Keratinocyte (primary cell): ENCODE data around the gene STARD8. TPM values are rescaled to one million over a fixed set of nuclear protein-coding genes. Genes with fewer than 3 reads are reported as not detected.

Experiments used
- DNase-seq: peaks from one replicate; pipeline ENCODE4 v3.0.0-alpha.2; 2011; ENCODE audit warnings: low read depth, missing footprints, low spot score
- FAIRE-seq: peaks from 2 replicates; lab custom pipeline; 2011; peaks lifted over from hg19 to GRCh38; lab: Jason Lieb, UNC
- H2AFZ ChIP-seq: 2 replicates; pipeline ENCODE4 v1.6.0; 2012; ENCODE audit warnings: low read length, control low read depth, inconsistent platforms; ENCODE audit not compliant: control insufficient read depth
- H3K27ac ChIP-seq: 2 replicates; pipeline ENCODE4 v1.5.1; 2011; ENCODE audit warnings: low read length; ENCODE audit not compliant: control insufficient read depth, insufficient read depth
- H3K27me3 ChIP-seq: 3 replicates; pipeline ENCODE4 v1.6.0; 2011; ENCODE audit warnings: low read length; ENCODE audit not compliant: control insufficient read depth, insufficient read depth; ENCODE audit errors: extremely low read depth
- H3K36me3 ChIP-seq, 2 experiments: 2 replicates in 1 of 2; 3 replicates in 1 of 2; pipeline ENCODE4 v1.5.1; 2011; ENCODE audit warnings: low read length in 2 of 2, mild to moderate bottlenecking in 1 of 2; ENCODE audit not compliant: control insufficient read depth in 2 of 2, insufficient read depth in 2 of 2; ENCODE audit errors: extremely low read depth in 1 of 2
- H3K4me1 ChIP-seq: 3 replicates; pipeline ENCODE4 v1.5.1; 2011; ENCODE audit warnings: low read length; ENCODE audit not compliant: control insufficient read depth, insufficient read depth; ENCODE audit errors: extremely low read depth
- H3K4me2 ChIP-seq: 3 replicates; pipeline ENCODE4 v1.6.0; 2011; ENCODE audit warnings: low read depth, low read length; ENCODE audit not compliant: control insufficient read depth, insufficient read depth; ENCODE audit errors: extremely low read depth
- H3K4me3 ChIP-seq, 3 experiments: fragments of 200-600 bp in 1 of 3; sonication (generic) in 1 of 3; 2 replicates in 2 of 3; 3 replicates in 1 of 3; pipeline ENCODE4 v1.5.1; 2011 to 2016; ENCODE audit warnings: low read length in 3 of 3, mild to moderate bottlenecking in 3 of 3, control low read depth in 2 of 3, inconsistent platforms in 1 of 3, low read depth in 1 of 3, mixed read lengths in 1 of 3, mixed run types in 1 of 3, moderate library complexity in 1 of 3; ENCODE audit not compliant: control insufficient read depth in 2 of 3, insufficient read depth in 2 of 3; ENCODE audit errors: extremely low read depth in 1 of 3
- H3K79me2 ChIP-seq: 2 replicates; pipeline ENCODE4 v1.6.0; 2012; ENCODE audit warnings: low read length; ENCODE audit not compliant: control insufficient read depth, insufficient read depth
- H3K9ac ChIP-seq: 3 replicates; pipeline ENCODE4 v1.6.0; 2011; ENCODE audit warnings: low read length; ENCODE audit not compliant: control insufficient read depth, insufficient read depth; ENCODE audit errors: extremely low read depth
- H3K9me1 ChIP-seq: 3 replicates; pipeline ENCODE4 v1.6.0; 2011; ENCODE audit warnings: low read length; ENCODE audit not compliant: control insufficient read depth, insufficient read depth; ENCODE audit errors: extremely low read depth
- H3K9me3 ChIP-seq: 2 replicates; pipeline ENCODE4 v1.5.1; 2012; ENCODE audit warnings: low read depth, low read length; ENCODE audit not compliant: control insufficient read depth
- H4K20me1 ChIP-seq: 3 replicates; pipeline ENCODE4 v1.6.0; 2011; ENCODE audit warnings: low read length; ENCODE audit not compliant: control insufficient read depth, insufficient read depth; ENCODE audit errors: extremely low read depth
- EZH2 ChIP-seq: IDR thresholded peaks from one replicate; pipeline ENCODE4 v1.6.1; 2012; ENCODE audit warnings: inconsistent platforms, mild to moderate bottlenecking, low read length, moderate library complexity
- dilution Hi-C: fragments of 300-500 bp; cut with MboI; formaldehyde crosslinking; loops from one replicate; pipeline ENCODE4 v1.7.0; 2020; ENCODE audit warnings: low sequenced_read_pairs; ENCODE audit not compliant: extremely low pct_ligation_motif_present
- polyA plus RNA-seq, 5 experiments: library from polyadenylated mRNA; depleted of rRNA in 3 of 5; stranded (reverse) in 3 of 5; stranded (forward) in 1 of 5; unstranded in 1 of 5; fragments of >200 nt; gene quantifications; 1 replicate in 1 of 5; 2 replicates in 3 of 5; 3 replicates in 1 of 5; pipeline versions ENCODE4 v1.2.1 to v1.2.3, GENCODE V29; 2011 to 2012; ENCODE audit warnings: missing spikeins in 2 of 5, low read depth in 1 of 5, low replicate concordance in 1 of 5
- TF ChIP-seq, protein P1 (sequence below), 3 experiments: IDR thresholded peaks in 1 of 3; conservative IDR thresholded peaks in 1 of 3; optimal IDR thresholded peaks in 1 of 3; 2 replicates in 2 of 3; 3 replicates in 1 of 3; pipeline versions ENCODE3 to v1.5.1; 2011; ENCODE audit warnings: low read length in 3 of 3, mild to moderate bottlenecking in 3 of 3, moderate library complexity in 2 of 3, control low read depth in 1 of 3, inconsistent platforms in 1 of 3; ENCODE audit not compliant: insufficient read depth in 2 of 3; ENCODE audit errors: extremely low read depth in 1 of 3

The STARD8 gene
- polyA plus RNA-seq, 1 donor (not counting 4 experiments of a cell fraction or from before 2014, with no cell fraction given) = 0.07 TPM

DNA sequence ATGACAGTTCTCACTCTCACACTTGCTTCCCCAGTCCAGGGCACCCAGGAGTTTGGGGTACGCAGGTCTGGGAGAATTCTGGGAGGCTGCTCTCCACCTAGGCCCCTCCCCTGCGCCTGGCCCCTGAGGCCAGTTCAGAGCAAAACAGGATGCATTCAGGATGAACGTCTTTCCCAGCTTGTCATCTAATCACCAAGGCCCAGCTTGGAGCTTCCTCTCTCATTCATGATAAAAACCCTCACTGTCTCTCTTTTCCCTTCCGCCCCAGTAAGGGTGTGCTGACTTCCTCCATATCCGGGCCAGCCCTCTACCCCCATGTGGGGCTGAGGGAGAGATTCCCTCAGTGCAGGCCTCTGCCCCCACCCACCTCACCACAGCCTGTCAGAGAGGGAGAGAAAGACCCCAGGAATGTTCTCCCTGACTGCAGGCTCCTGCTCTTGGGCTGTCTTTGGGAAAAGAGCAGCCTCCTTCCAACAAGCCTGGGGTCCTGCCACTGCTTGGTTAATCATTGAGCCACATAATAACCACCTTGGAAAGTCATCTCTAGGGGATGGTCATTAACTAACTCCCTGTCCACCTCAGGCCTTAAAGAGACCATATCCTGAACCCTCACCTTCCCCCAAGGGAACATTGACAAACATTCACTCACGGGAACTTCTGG is 50.1 kb downstream of the STARD8 start:
- TF ChIP-seq, protein P1, sequence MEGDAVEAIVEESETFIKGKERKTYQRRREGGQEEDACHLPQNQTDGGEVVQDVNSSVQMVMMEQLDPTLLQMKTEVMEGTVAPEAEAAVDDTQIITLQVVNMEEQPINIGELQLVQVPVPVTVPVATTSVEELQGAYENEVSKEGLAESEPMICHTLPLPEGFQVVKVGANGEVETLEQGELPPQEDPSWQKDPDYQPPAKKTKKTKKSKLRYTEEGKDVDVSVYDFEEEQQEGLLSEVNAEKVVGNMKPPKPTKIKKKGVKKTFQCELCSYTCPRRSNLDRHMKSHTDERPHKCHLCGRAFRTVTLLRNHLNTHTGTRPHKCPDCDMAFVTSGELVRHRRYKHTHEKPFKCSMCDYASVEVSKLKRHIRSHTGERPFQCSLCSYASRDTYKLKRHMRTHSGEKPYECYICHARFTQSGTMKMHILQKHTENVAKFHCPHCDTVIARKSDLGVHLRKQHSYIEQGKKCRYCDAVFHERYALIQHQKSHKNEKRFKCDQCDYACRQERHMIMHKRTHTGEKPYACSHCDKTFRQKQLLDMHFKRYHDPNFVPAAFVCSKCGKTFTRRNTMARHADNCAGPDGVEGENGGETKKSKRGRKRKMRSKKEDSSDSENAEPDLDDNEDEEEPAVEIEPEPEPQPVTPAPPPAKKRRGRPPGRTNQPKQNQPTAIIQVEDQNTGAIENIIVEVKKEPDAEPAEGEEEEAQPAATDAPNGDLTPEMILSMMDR (optimal IDR thresholded peaks at IDR 0.05 in 1 of 3, IDR thresholded peaks at IDR 0.05 in 1 of 3, conservative IDR thresholded peaks at IDR 0.05 in 1 of 3; ENCODE audit: extremely low read depth in 1 of 3, insufficient read depth in 2 of 3, low read length in 3 of 3) = no peak
- no peak for TF ChIP-seq EZH2
- FAIRE-seq (no peak), DNase-seq (no peak)
- Histone ChIP-seq H3K4me2 (no peak overlapping the region), H3K9me3 (no peaks in the 10 kb centered on the region), H2AFZ (no peak overlapping the region), H3K9me1 (no peaks in the 10 kb centered on the region), H3K4me1 (no peaks in the 10 kb centered on the region), H3K79me2 (no peaks in the 10 kb centered on the region), H3K9ac (no peak overlapping the region), H3K27ac (no peak overlapping the region), H4K20me1 (no peaks in the 10 kb centered on the region), H3K36me3 (no peaks in the 10 kb centered on the region), H3K4me3 (no peak overlapping the region), H3K27me3 (peaks cover 5% of the 10 kb centered on the region)
- dilution Hi-C loops = no loop called here

DNA sequence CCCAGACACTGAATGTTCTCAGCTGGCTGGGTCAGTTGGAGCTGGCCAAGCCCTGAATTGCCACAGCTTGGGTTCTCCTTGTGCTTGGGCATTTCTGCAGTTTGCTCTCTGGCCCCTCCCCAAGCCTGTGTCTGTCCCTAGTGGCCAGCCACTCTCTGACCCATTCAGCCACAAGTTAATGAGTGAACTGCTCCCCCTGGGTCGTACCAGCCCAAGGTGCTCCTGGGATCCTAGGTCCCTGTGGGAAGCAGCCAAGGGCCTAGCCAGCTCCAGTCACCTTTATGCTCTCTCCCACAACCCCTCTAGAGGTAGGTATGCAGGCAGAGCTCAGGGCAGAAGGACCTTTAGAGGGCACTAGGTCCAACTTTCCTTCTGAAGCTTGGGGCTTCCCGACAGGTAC is 51.5 kb downstream of the STARD8 start:
- Histone ChIP-seq H4K20me1 (no peaks in the 10 kb centered on the region), H2AFZ (no peak overlapping the region), H3K9me3 (no peaks in the 10 kb centered on the region), H3K9ac (no peak overlapping the region), H3K9me1 (no peaks in the 10 kb centered on the region), H3K79me2 (no peaks in the 10 kb centered on the region), H3K4me2 (no peak overlapping the region), H3K4me3 (no peak overlapping the region), H3K27me3 (peaks cover 5% of the 10 kb centered on the region), H3K36me3 (no peaks in the 10 kb centered on the region), H3K27ac (no peak overlapping the region), H3K4me1 (no peaks in the 10 kb centered on the region)
- TF ChIP-seq EZH2 = no peak
- TF ChIP-seq, protein P1 (optimal IDR thresholded peaks at IDR 0.05 in 1 of 3, IDR thresholded peaks at IDR 0.05 in 1 of 3, conservative IDR thresholded peaks at IDR 0.05 in 1 of 3; ENCODE audit: extremely low read depth in 1 of 3, insufficient read depth in 2 of 3, low read length in 3 of 3) = no peak
- dilution Hi-C loops = no loop called here
- no peak for DNase-seq
- FAIRE-seq = no peak
